K562 (cell line): ENCODE results near the gene SLC39A7. TPM values are rescaled to one million over a fixed set of nuclear protein-coding genes. Genes with fewer than 3 reads are reported as not detected.
A peak's percentile ranks its signal among the peaks of the same experiment; 100 is the strongest.

Source experiments
- BCLAF1 ChIP-seq, 2 experiments: fragments of 450-650 bp in 1 of 2; IDR thresholded peaks; 2 replicates each; pipeline ENCODE4 v1.6.1; 2011 to 2017; ENCODE audit warnings: low read depth in 2 of 2, antibody characterized with exemption in 1 of 2, borderline replicate concordance in 1 of 2, low read length in 1 of 2, mild to moderate bottlenecking in 1 of 2, mixed read lengths in 1 of 2; ENCODE audit not compliant: control insufficient read depth in 1 of 2
- BRF1 ChIP-seq: IDR thresholded peaks from 3 replicates; pipeline ENCODE4 v1.6.1; 2011; ENCODE audit warnings: borderline replicate concordance, mild to moderate bottlenecking; ENCODE audit not compliant: insufficient read length; ENCODE audit errors: extremely low read depth
- CHD1 ChIP-seq: fragments of 200-600 bp; sonication (generic); IDR thresholded peaks from one replicate; pipeline ENCODE4 v1.6.1; 2012; ENCODE audit warnings: mild to moderate bottlenecking, moderate library complexity, low read length, inconsistent platforms
- CHD4 ChIP-seq: fragments of 200-600 bp; sonication (generic); IDR thresholded peaks from 3 replicates; pipeline ENCODE4 v1.6.1; 2012; ENCODE audit warnings: low read depth, mild to moderate bottlenecking, mixed read lengths, low read length, inconsistent platforms; ENCODE audit not compliant: insufficient read depth, insufficient replicate concordance, poor library complexity, severe bottlenecking
- DPF2 ChIP-seq: fragments of 450-650 bp; IDR thresholded peaks from 2 replicates; pipeline ENCODE4 v1.6.1; 2016
- E2F1 ChIP-seq: sonication (generic); formaldehyde crosslinking; IDR thresholded peaks from 2 replicates; pipeline ENCODE4 v1.8.1; 2023; ENCODE audit warnings: mild to moderate bottlenecking, missing genetic modification reagents, moderate library complexity
- ETV5 ChIP-seq: sonication (generic); formaldehyde crosslinking; IDR thresholded peaks from 2 replicates; pipeline ENCODE4 v1.4.0; 2020; ENCODE audit warnings: low read depth, mild to moderate bottlenecking, missing genetic modification reagents
- GTF2E2 ChIP-seq: fragments of 200-800 bp; sonication (Bioruptor generic); IDR thresholded peaks from 2 replicates; pipeline ENCODE4 v1.6.1; 2016; ENCODE audit warnings: missing genetic modification characterization, missing compliant biosample characterization
- L3MBTL2 ChIP-seq: fragments of 450-650 bp; IDR thresholded peaks from 2 replicates; pipeline ENCODE4 v1.6.1; 2016; ENCODE audit warnings: mild to moderate bottlenecking, moderate library complexity
- NR1H2 ChIP-seq: sonication (generic); formaldehyde crosslinking; IDR thresholded peaks from 2 replicates; pipeline ENCODE4 v1.4.0; 2020; ENCODE audit warnings: mild to moderate bottlenecking, missing genetic modification reagents
- SMAD4 ChIP-seq: fragments of 250-450 bp; sonication (Bioruptor Pico); conservative IDR thresholded peaks from 2 replicates; pipeline ENCODE4 v1.8.0; 2021; ENCODE audit warnings: inconsistent platforms, mild to moderate bottlenecking, moderate library complexity
- TCF15 ChIP-seq: fragments of 250-450 bp; sonication (Bioruptor Pico); IDR thresholded peaks from 2 replicates; pipeline ENCODE4 v1.8.0; 2022; ENCODE audit warnings: moderate library complexity, mild to moderate bottlenecking, inconsistent platforms
- TOE1 ChIP-seq, 2 experiments: fragments of 450-650 bp in 1 of 2; sonication (generic) in 1 of 2; formaldehyde crosslinking in 1 of 2; IDR thresholded peaks; 2 replicates each; pipeline versions ENCODE4 v1.7.1 to v1.8.0; 2016 to 2022; ENCODE audit warnings: borderline replicate concordance in 2 of 2, mild to moderate bottlenecking in 2 of 2, antibody characterized with exemption in 1 of 2, inconsistent platforms in 1 of 2, low read depth in 1 of 2, missing genetic modification reagents in 1 of 2, moderate library complexity in 1 of 2
- ZNF143 ChIP-seq: sonication (generic); formaldehyde crosslinking; IDR thresholded peaks from 2 replicates; pipeline ENCODE4 v1.9.0; 2022; ENCODE audit warnings: mild to moderate bottlenecking, missing genetic modification reagents
- polyA plus RNA-seq, 8 experiments: library from polyadenylated mRNA; depleted of rRNA in 4 of 8; stranded (reverse) in 5 of 8; unstranded in 3 of 8; fragments of >200 nt; fragmentation: Nextera tagmentation in 2 of 8; fragmentation: Illumina TruSeq in 1 of 8; extraction: Ambion mirVana in 2 of 8; extraction: Trizol in 1 of 8; gene quantifications; 2 replicates each; pipeline versions ENCODE4 v1.2.1 to v1.2.3, GENCODE V29; 2011 to 2014; ENCODE audit warnings: inconsistent platforms in 1 of 8, missing spikeins in 1 of 8
- total RNA-seq, 7 experiments: library from RNA; depleted of rRNA in 6 of 7; stranded (reverse); fragments of >200 nt in 6 of 7; fragmentation: Illumina TruSeq in 2 of 7; extraction: Trizol in 2 of 7; gene quantifications; 2 replicates each; pipeline versions ENCODE4 v1.2.1 to v1.2.3, GENCODE V29; 2011 to 2021; ENCODE audit warnings: low replicate concordance in 1 of 7
- TF ChIP-seq, protein P1 (sequence below): fragments of 450-650 bp; IDR thresholded peaks from 2 replicates; pipeline ENCODE4 v1.6.1; 2017; ENCODE audit warnings: antibody characterized with exemption, mild to moderate bottlenecking
- TF ChIP-seq, protein P2 (sequence below): fragments of 450-650 bp; formaldehyde crosslinking; IDR thresholded peaks from 2 replicates; pipeline ENCODE4 v1.4.0; 2022; ENCODE audit warnings: missing genetic modification characterization

SLC39A7 gene
- total and polyA plus RNA-seq, 9 of the 15 experiments (the other 6 are each of a cell fraction or from before 2014, with no cell fraction given) = 21.7 to 169 (median 121) TPM

DNA sequence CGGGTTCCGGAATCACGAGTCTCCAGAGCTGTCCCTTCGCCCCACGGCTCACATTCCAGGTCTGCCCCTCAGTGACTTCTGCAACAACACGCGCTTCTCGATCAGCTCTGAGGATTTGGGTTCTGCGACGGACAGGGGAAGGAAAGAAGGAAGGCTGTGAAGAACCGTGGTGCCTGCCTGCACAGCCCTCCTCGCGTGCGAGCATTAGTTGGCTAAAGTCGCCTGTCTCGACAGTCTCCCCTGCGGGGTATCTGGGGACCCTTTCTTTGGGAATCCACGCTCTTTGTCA, 47.9 kb downstream of the SLC39A7 start (continued):
- TF ChIP-seq BCLAF1 (IDR thresholded peaks at IDR 0.05; ENCODE audit: borderline replicate concordance in 1 of 2, control insufficient read depth in 1 of 2, low read depth in 2 of 2, low read length in 1 of 2) (0 out of 4 replicates have a peak, but pooled peaks of 1 of the 2 experiments have one; percentile 36), CHD4 (peak; percentile 33), TOE1 (IDR thresholded peaks at IDR 0.05; ENCODE audit: borderline replicate concordance) (0 out of 2 replicates have a peak, but pooled peaks have one; percentile 25), TOE1 (CRISPR knock-in tag; IDR thresholded peaks at IDR 0.05; ENCODE audit: borderline replicate concordance, low read depth) (no peak), E2F1 (CRISPR knock-in tag) (0 out of 2 replicates have a peak, but pooled peaks have one; percentile 20), BRF1 (no peak), GTF2E2 (tag) (0 out of 2 replicates have a peak, but pooled peaks have one; percentile 4), ETV5 (no peak), SMAD4 (0 out of 2 replicates have a peak, but pooled peaks have one; percentile 69), L3MBTL2 (peak; percentile 51; the same call in 1 of the 2 replicates), DPF2 (0 out of 2 replicates have a peak, but pooled peaks have one; percentile 40), NR1H2 (CRISPR knock-in tag) (0 out of 2 replicates have a peak, but pooled peaks have one; percentile 12), ZNF143 (CRISPR knock-in tag) (no peak), CHD1 (peak; percentile 52), TCF15 (CRISPR knock-in tag) (no peak)
- TF ChIP-seq, protein P1, sequence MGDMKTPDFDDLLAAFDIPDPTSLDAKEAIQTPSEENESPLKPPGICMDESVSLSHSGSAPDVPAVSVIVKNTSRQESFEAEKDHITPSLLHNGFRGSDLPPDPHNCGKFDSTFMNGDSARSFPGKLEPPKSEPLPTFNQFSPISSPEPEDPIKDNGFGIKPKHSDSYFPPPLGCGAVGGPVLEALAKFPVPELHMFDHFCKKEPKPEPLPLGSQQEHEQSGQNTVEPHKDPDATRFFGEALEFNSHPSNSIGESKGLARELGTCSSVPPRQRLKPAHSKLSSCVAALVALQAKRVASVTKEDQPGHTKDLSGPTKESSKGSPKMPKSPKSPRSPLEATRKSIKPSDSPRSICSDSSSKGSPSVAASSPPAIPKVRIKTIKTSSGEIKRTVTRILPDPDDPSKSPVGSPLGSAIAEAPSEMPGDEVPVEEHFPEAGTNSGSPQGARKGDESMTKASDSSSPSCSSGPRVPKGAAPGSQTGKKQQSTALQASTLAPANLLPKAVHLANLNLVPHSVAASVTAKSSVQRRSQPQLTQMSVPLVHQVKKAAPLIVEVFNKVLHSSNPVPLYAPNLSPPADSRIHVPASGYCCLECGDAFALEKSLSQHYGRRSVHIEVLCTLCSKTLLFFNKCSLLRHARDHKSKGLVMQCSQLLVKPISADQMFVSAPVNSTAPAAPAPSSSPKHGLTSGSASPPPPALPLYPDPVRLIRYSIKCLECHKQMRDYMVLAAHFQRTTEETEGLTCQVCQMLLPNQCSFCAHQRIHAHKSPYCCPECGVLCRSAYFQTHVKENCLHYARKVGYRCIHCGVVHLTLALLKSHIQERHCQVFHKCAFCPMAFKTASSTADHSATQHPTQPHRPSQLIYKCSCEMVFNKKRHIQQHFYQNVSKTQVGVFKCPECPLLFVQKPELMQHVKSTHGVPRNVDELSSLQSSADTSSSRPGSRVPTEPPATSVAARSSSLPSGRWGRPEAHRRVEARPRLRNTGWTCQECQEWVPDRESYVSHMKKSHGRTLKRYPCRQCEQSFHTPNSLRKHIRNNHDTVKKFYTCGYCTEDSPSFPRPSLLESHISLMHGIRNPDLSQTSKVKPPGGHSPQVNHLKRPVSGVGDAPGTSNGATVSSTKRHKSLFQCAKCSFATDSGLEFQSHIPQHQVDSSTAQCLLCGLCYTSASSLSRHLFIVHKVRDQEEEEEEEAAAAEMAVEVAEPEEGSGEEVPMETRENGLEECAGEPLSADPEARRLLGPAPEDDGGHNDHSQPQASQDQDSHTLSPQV = peak; percentile 57; the same call in 1 of the 2 replicates
- TF ChIP-seq, protein P2, sequence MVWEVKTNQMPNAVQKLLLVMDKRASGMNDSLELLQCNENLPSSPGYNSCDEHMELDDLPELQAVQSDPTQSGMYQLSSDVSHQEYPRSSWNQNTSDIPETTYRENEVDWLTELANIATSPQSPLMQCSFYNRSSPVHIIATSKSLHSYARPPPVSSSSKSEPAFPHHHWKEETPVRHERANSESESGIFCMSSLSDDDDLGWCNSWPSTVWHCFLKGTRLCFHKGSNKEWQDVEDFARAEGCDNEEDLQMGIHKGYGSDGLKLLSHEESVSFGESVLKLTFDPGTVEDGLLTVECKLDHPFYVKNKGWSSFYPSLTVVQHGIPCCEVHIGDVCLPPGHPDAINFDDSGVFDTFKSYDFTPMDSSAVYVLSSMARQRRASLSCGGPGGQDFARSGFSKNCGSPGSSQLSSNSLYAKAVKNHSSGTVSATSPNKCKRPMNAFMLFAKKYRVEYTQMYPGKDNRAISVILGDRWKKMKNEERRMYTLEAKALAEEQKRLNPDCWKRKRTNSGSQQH = peak; percentile 6; the same call in 1 of the 2 replicates
